Measurements from ENCODE around the gene TMIGD3. TPM values are rescaled to one million over a fixed set of nuclear protein-coding genes. Genes with fewer than 3 reads are reported as not detected.
"Not testable (repeated sequence)": the region's sequence is repeated elsewhere in the genome, so short reads cannot be mapped to it uniquely, and the experiment has no call there.

TMIGD3 gene
- 9.0 TPM for total RNA-seq
- long read RNA-seq, partial matches to known transcripts: 1 of 4 reads
- long read RNA-seq, other reads (novel, unspliced or antisense): 2 of 4 reads

DNA sequence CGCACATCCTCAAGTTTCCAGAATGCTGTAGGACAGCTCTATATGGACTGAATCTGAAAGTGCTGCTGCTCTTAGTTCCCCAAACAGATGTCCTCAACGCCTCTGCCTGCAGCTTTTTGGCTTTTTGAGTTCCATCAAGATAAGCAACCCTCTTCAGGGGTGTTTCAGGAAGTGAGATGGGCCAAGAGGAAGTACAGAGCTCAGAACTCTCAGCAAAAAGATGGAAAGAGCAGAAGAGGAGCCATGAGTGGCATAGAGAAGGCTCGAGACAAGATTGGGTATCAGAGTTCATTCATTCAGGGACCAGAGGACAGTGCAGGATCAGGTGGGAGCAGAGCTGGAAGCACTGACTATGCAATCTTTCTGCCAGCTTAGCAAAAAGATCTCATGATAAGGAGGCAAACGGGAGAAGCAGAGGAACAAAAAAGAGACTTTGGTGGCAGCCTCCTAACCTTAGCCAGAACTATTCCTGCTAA is at the start of gene TMIGD3, which contains the start of gene ADORA3:
TSS of gene TMIGD3 (minus strand) at position 49 of the 476 bp plus-strand sequence. CDS start 279 bp downstream, outside the sequence.
TSS of gene ADORA3 (minus strand) at position 49 of the 476 bp plus-strand sequence. CDS start 279 bp downstream, outside the sequence.
- H3K27me3 ChIP-seq (ENCODE audit: low read depth): no peaks in the 10 kb centered on the region
- no peaks in the 10 kb centered on the region for H3K36me3 ChIP-seq
- ATAC-seq (peak in 1 of 2 donors; percentile 5), DNase-seq (no peak)
- peak within 1 kb of the TSS; percentile 20 for H3K4me3 ChIP-seq
- no peaks in the 10 kb centered on the region for H3K9me3 ChIP-seq
- peaks cover 38% of the 10 kb centered on the region for H3K4me1 ChIP-seq
- TF ChIP-seq, protein P1, sequence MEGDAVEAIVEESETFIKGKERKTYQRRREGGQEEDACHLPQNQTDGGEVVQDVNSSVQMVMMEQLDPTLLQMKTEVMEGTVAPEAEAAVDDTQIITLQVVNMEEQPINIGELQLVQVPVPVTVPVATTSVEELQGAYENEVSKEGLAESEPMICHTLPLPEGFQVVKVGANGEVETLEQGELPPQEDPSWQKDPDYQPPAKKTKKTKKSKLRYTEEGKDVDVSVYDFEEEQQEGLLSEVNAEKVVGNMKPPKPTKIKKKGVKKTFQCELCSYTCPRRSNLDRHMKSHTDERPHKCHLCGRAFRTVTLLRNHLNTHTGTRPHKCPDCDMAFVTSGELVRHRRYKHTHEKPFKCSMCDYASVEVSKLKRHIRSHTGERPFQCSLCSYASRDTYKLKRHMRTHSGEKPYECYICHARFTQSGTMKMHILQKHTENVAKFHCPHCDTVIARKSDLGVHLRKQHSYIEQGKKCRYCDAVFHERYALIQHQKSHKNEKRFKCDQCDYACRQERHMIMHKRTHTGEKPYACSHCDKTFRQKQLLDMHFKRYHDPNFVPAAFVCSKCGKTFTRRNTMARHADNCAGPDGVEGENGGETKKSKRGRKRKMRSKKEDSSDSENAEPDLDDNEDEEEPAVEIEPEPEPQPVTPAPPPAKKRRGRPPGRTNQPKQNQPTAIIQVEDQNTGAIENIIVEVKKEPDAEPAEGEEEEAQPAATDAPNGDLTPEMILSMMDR (IDR thresholded peaks at IDR 0.05): no peak
- peak within 1 kb of the TSS; percentile 27 for H3K27ac ChIP-seq
- intact Hi-C loops (cut with DNase I): no loop called here

DNA sequence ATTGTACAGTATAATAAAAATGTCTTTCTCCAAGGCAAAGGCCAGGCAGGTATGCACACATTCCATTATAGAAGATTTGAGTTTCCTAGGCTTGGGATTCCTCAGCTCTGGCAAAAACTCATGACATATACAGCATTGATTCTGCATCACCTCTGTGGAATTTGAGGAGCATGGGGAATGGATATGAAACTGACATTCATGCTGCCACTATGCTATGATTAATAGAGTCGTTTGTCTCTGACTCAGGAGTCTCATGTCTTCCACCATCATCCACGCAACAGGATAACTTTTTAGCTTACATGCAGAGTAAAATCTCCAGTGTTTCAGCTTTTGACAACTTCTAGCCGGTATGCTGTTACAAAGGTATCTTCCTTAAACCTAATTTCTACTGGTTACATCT is 49.8 kb upstream of the TMIGD3 start:
- no peaks in the 10 kb centered on the region for H3K9me3 ChIP-seq
- intact Hi-C loops (cut with DNase I): no loop called here
- no peaks in the 10 kb centered on the region for H3K36me3 ChIP-seq
- H3K27me3 ChIP-seq (ENCODE audit: low read depth): no peaks in the 10 kb centered on the region
- DNase-seq (no peak), ATAC-seq (no peak)
- no peak overlapping the region for H3K27ac ChIP-seq
- peaks cover 4% of the 10 kb centered on the region for H3K4me1 ChIP-seq
- no peak overlapping the region for H3K4me3 ChIP-seq
- TF ChIP-seq, protein P1 (IDR thresholded peaks at IDR 0.05): no peak

DNA sequence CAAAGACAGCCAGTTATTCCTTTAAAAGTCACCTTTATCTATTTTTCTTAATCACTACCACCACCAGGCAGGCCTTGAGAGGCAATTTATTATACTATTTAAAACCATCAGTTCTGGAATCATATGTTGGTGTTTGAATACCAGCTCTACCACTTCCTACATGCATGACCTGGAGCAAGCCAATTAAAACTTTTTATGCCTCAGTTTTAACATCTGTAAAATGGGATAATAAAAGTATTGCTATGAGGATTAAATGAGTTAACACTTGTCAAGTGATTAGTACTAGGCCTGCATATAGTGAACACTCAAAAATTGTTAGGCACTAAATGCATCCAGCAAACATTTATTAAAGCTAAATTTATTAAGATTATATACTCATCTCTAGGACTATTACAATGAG is 49.2 kb upstream of the TMIGD3 start:
- TF ChIP-seq, protein P1 (IDR thresholded peaks at IDR 0.05): no peak
- Histone ChIP-seq H3K36me3 (no peaks in the 10 kb centered on the region), H3K27ac (no peak overlapping the region), H3K9me3 (no peaks in the 10 kb centered on the region), H3K4me3 (no peak overlapping the region), H3K4me1 (no peaks in the 10 kb centered on the region), H3K27me3 (ENCODE audit: low read depth) (no peaks in the 10 kb centered on the region)
- intact Hi-C loops (cut with DNase I): no loop called here
- ATAC-seq (no peak), DNase-seq (no peak)

DNA sequence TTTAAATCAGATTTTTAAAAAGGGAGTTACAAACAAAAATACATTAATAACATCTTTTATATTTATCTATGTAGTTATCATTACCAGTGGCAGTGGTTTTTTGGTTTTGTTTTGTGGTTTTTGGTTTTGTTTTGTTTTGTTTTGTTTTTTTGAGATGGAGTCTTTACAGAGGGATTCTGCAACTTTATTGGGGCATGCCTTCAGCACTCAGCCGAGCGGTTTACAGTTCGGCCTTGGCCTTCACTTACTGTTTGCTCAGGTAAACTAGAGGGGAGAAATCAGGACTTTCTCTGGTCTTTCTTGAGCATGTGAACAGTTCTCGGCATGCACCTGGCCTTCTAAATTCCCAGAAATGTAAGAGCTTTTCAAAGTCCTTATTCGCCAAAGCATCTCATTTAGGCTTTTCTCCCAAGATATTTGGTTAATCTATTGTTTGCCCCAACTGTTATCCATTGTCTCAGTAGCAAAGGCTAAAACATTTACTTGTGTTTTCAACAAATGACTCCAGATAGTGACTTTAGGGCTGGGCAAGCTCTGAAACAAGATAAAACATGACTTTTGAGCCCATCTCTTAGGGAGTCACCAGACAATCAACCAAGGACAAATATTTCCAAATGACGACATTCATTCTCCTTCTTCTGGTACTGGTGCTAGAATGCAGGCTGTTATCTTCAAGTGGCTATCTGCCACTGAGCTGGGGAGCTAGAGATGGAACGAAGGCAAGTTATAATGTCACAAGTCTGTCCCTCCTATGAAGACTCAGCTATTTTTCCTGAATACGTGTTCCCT is 48.4 kb upstream of the TMIGD3 start:
- Histone ChIP-seq H3K4me1 (no peaks in the 10 kb centered on the region), H3K36me3 (no peaks in the 10 kb centered on the region), H3K4me3 (no peak overlapping the region), H3K27ac (no peak overlapping the region), H3K27me3 (ENCODE audit: low read depth) (no peaks in the 10 kb centered on the region), H3K9me3 (no peaks in the 10 kb centered on the region)
- intact Hi-C loops (cut with DNase I): no loop called here
- ATAC-seq (no peak), DNase-seq (no peak)
- TF ChIP-seq, protein P1 (IDR thresholded peaks at IDR 0.05): no peak

DNA sequence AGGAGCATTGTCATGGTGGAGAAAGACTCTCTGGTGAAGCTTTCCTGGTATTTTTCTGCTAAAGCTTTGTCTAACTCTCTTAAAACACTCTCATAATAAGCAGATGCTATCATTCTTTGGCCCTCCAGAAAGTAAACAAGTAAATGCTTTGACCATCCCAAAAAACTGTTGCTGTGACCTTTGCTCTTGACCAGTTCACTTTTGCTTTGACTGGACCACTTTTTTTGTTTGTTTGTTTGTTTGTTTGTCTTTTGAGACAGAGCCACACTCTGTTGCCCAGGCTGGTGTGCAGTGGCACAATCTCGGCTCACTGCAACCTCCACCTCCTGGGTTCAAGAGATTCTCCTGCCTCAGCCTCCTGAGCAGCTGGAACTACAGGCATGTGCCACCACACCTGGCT is 44.4 kb upstream of the TMIGD3 start:
- H3K4me1 ChIP-seq; H3K9me3 ChIP-seq; H3K4me3 ChIP-seq; H3K36me3 ChIP-seq; ATAC-seq; intact Hi-C loops (cut with DNase I); H3K27me3 ChIP-seq (ENCODE audit: low read depth); DNase-seq; H3K27ac ChIP-seq: not testable (repeated sequence)

DNA sequence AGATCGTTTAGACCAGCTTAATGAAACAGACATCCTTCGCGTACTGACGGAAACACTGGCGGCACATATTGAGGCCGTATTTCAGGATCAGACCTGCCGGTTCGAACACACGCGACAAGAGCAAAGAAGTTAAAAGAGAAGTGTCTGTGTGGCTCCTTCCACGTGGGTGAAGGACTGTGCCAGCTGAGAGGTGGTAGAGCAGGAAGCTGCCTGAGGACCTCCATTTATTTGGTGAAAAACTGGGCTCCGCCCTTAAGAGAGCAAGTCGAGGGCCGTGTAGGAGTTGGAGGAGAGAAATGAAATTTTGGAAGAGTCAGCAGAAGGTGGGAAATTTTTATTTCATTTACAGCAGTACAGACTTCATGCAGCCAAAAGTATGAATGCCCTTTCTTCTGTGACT is 38.8 kb upstream of the TMIGD3 start:
- ATAC-seq (peak in 1 of 2 donors; percentile 56), DNase-seq (no peak)
- Histone ChIP-seq H3K4me3 (no peak overlapping the region), H3K9me3 (no peaks in the 10 kb centered on the region), H3K4me1 (no peaks in the 10 kb centered on the region), H3K36me3 (no peaks in the 10 kb centered on the region), H3K27me3 (ENCODE audit: low read depth) (no peaks in the 10 kb centered on the region), H3K27ac (no peak overlapping the region)
- TF ChIP-seq, protein P1 (IDR thresholded peaks at IDR 0.05): no peak
- intact Hi-C loops (cut with DNase I): no loop called here

Measured in lower lobe of right lung (tissue), 2 donors.